NCI-H345 treated with DMSO at 0.1 percent for 48 hours (cell line): Measurements from ENCODE around the gene GRIN2A.

Source experiments
- DNase-seq: peaks from one replicate; lab custom pipeline; 2025; ENCODE audit not compliant: unreplicated experiment; lab: John Stamatoyannopoulos, UW

The GRIN2A gene

DNA sequence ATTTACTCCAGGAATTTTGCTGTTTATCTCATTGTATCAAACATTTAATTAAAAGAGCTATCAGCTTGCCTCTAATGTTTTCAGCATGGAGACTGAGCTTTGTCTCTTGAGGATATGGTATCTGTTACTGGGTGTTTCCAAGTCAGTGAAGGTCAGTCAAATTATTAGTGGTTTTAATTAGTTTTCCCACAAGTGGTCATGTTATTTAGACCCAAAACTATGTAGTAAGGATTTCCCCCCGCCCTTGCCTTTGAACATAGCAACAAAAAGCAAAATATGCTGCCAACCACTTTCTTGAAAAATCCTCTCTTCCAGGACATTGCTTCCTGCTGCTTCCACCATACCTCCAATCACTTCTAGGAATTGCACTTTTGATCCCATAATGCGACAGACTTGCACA is 355.6 kb downstream of the GRIN2A start:
- no peak for DNase-seq

- DNase-seq: no peak
Measured at GRCh38 chr16:9824200-9825068, 357.8 kb downstream of the GRIN2A start.

- DNase-seq: no peak
Measured at GRCh38 chr16:9823510-9823909, 358.7 kb downstream of the GRIN2A start.

DNA sequence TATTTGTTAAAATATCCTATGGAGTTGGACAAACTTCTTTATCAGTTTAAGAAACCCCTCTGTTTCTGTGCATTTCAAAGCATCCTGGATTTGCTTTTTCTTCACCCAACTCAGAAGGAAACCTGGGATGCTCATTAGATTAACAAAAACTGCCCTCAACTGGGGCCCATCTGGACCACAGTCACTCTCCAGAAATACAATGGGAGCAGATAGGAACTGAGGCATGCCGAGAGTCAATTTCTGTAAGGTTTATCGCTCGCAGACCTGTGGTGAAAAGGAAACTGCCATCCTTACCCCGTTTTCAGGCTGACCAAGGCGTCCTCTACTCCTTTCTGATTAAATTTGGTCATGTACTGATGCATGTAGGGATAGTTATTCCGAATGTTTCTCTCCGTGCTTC is 360.3 kb downstream of the GRIN2A start:
- no peak for DNase-seq

DNA sequence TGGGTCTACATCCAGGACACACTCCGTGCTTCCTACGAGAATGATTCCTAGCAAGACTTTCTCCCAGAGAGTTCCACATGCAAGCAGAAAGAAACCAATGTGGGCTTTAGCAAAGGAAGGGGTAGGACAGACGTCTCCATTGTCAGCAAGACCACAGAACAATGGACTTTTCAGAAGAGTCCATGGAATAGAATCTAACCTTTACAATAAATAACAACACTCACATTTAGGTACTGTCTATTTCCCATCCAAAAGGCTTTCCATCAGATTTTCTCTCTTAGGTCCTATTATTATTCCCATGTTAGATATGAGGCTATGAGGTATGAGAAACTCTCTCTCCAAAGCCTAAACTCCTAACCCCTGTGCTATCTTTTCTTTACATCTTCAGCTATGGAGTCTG is 360.9 kb downstream of the GRIN2A start:
- DNase-seq: no peak

DNA sequence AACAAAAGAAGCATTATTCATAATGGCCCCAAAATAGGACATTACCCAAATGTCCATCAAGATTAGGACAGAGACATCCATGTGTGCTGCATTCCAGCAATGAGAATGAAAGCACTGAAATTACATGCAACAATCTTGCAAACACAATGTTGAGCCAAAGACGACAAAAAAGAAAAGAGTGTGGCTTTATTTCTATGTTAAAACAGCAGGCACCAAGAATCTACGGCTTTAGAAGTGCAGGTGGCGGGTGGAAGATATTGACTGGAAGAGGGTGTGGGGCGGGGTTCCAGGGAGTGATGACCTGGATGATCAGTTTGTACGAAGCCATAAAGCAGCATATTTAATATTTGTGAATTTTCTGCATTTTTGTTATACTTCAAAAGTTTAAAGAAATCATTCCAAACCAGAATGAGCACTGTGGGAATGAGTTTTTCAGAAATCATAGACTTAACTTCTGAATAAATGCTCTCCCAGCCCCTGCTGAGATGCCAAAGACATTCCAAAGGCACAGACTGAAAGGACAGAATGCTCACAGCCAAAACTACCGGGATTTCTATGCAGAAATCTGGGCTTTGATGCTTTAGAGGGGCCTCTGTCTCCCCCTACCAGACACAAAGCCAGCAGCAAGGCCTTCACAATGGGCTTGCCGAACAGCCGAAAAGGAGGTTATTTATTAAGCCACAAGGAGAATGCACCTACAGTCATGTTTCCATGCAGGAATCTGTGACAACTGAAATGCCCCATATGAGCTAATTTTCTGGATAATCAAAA is 361.6 kb downstream of the GRIN2A start:
- DNase-seq: no peak

DNA sequence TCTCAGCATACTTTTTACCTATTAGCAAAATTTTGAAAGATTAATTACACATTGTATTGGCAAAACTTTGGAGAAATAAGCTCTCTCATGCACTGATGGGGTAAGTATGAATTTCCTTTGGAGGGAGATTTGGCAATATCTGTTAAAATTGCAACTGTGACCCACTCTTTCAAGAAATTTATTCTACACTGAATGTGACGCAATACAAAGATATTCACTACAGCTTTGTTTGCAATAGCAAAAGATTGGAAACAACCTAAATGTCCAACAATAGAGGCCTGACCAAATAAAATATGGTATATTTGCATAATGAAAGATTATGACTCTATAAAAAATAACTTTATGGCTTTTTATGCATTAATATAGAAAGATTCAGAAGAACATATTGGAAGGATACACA is 363.5 kb downstream of the GRIN2A start:
- no peak for DNase-seq

DNA sequence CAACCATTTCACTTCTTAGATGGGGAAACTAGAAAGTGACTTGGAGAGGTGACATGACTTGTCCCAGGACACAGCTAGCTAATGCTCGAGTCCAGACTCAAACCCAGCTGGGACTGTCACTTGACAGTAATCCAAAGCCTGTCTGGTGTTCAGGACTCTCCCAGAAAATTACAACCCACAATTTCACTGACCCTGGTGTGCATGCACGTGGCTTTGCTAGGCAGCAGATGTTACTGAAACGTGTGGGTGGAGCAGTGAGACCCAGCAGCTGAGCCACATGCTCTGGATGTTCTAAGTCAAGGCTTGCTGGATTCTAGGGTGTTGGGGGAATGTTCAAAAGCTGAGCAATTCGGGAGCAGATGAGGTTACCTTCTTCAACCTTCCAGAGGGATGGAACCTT is 364.6 kb downstream of the GRIN2A start:
- no peak for DNase-seq

DNA sequence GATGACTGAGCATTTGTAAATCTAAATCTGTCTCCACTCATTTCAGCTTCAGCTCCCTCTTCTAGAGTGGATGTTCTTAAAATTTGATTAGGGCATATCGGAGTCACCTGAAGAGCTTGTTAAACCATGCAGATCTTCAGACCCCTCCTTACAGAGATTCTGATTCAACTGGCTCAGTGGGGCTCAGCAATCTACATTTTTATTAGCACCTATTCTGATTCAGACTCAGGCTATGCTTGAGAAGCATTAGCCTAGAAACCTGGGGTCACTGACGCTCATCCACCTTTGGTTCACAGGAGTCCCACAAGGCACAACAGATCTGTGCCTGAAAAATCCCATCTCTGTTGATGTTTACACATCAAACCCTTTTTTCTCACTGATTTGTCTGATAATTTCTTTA is 365.6 kb downstream of the GRIN2A start:
- DNase-seq: no peak

- DNase-seq: no peak
Measured at GRCh38 chr16:9813665-9814064, 368.6 kb downstream of the GRIN2A start.

DNA sequence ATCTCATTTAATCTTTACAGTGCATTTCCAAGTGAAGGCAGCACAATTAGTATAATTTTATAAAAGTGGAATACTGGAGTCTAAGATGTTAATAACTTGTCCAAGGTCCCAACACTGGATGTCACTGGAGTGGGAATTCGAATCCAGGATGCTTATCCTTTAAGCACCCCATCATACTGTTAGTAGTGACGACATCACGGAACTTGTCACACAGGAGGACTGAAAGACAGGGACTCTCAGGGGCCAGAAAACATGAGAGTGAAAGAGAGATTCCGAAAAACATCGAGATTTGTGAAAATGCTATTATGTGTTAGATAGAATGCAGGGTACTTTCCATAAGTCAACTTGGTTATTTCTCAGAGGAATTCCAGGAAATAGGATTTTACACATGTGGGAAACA is 374.0 kb downstream of the GRIN2A start:
- DNase-seq: no peak

GRCh38 chr16:9807302-9807701 is 374.9 kb downstream of the GRIN2A start:
- no peak for DNase-seq

DNA sequence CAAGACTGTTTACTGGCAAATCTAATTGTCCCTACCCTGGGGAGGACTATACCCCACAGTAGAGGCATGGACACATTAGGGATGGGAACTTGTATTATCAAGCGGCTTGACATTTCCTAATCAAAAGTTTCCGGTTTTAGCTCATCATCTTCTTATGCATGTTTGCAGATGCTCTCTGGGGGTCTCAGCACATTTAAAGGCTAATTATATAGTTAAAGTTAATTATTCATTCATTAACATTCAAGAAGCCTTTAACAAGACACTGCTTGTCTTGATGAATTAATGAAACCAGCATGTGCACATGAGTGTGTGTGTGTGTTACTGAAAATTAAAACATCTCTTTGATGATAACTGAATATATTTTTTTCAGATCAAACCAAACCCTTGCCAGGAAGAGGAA is 377.1 kb downstream of the GRIN2A start:
- DNase-seq: no peak

GRCh38 chr16:9802160-9802559 is 380.1 kb downstream of the GRIN2A start:
- no peak for DNase-seq

DNA sequence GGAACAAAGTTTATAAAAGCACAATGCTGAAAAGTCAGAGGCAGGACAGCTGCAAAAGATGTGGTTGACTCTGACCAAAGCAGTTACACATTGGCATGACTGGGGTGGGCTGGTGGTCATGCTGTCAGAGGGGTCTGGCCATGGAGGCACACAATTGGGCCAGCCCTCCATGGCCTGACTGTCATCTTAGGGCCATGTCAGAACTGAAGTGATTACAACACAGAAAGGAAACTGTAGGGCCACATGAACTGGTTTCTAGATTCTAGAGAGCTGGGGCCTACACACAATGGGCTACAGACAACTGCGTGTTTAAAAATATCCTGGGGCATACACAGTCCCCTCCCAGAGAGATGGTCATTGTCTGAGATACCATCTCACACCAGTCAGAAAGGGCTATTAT is 380.6 kb downstream of the GRIN2A start:
- DNase-seq: no peak

DNA sequence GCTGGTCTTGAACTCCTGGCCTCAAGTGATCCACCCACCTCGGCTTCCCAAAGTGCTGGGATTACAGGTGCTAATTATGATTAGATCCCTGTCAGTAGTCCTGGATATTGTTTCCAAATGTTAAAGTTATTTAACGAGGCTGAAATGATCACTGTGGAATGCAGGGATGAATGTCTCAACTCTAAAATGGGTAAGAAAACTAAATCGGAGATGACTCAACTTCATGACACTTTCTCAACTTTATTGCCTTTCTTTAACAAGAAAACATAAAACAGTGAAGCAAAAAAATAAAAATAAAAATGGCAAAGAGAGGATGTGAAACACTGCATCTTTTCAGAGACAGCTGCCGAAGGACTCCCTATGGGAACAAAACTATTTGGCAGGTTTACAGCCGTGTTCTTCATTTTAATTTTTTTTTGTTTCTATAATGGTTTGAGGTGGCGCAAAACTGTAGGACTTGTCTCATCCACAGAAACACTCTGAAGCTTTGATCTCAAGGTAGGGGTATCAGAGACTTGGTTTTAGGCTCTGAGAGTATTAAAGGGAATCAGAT is 382.0 kb downstream of the GRIN2A start:
- DNase-seq: no peak

- DNase-seq: no peak
Measured at GRCh38 chr16:9798952-9799580, 383.2 kb downstream of the GRIN2A start.

DNA sequence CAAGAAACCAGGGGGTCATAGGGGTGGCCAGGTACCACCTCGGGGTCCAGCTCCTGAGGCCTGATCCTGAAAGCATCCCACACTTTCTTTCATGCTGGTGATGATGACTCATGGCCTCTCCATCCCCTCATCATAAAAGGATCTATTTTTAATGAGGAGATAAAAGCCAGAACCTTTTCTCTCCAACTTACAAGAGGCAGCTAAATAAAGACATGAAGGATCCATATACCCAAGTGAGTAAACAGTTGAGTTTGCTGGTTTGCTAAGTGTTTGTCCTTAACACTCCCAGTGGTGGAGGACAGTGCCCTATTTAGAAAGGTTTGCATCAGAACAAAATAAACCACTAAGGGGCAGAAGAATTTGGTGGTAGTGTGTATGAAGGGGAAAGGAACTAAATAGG is 383.8 kb downstream of the GRIN2A start:
- DNase-seq: no peak

GRCh38 chr16:9797306-9797705 is 384.9 kb downstream of the GRIN2A start:
- DNase-seq: no peak

- DNase-seq: no peak
Measured at GRCh38 chr16:9793623-9794022, 388.6 kb downstream of the GRIN2A start.

GRCh38 chr16:9791556-9791955 is 390.7 kb downstream of the GRIN2A start:
- DNase-seq: no peak

DNA sequence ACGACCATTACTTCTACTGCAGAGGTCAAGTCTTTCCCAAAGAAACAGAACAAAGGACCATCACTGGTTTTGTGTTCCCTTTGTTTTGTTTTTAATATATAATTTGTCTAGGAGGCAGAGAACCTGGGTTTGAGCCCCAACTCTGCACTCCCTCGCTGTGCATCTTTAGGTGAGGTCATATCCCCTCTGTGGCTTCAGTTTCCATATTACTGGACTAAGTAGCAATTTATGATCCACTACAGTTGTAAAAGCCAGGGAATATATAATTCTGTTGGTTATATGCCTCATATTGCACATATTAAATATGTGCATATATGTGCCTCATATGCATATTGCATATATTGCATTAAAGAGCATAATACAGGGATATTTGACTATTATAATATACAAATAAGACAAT is 392.0 kb downstream of the GRIN2A start:
- no peak for DNase-seq
